NCI-H187 treated with DMSO at 0.1 percent for 48 hours (cell line): ENCODE data around the gene HLA-DPA1.
"Not testable (repeated sequence)": the region's sequence is repeated elsewhere in the genome, so short reads cannot be mapped to it uniquely, and the experiment has no call there.

ENCODE experiments used
- DNase-seq: peaks from one replicate; lab custom pipeline; 2025; lab: John Stamatoyannopoulos, UW

HLA-DPA1 gene

GRCh38 chr6:33073431-33073871, at the start of gene HLA-DPA1:
Gene HLA-DPA1, minus strand, starts transcription at chr6:33073649.
- no peak for DNase-seq

DNA sequence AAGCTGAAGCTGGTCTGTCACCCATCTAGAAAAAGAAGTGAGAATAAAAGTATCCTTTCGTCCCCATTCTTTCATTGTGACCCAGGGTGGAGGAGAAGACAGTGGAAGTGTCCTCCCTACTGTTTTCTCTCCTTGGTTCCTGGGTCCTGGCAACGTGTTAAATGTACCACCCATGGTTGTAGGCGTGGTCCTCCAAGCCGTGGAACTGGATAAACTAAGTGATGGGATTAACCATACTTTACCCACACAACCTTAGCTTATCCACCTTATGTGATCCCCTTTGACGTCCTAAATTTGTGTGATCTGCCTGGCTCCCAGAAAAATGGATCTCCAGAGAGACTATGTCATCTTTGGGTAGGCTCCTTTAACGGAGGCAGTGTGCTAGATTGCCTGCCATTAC, 49.7 kb upstream of the HLA-DPA1 start:
- no peak for DNase-seq

GRCh38 chr6:33120001-33120400, 46.6 kb upstream of the HLA-DPA1 start:
- DNase-seq, result no peak

- DNase-seq, result no peak
These were observed 45.2 kb upstream of the HLA-DPA1 start for GRCh38 chr6:33118525-33119123.

DNA sequence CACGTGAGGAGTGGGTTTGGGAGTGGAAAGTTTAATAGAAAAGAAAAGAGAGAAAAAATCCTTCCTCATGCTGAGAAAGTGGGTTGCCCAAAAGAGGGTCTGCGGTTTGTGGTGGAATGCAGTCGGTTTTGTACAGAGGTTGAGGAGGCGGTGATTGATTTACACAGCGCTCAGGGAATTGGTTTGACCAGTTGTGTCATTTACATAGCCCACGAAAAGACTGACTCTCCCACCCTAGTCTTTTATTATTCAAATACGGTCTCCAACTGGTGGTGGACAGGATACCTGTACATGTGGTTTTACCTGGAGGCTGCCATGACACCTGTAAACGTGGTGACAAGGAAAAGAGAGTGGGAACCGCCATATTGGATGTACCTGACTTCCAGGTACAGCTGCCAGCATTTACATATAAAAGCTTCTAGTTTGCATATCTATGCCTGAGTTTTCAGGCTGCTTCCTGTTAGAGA, 44.4 kb upstream of the HLA-DPA1 start:
- DNase-seq, result no peak

GRCh38 chr6:33116841-33117711, 43.6 kb upstream of the HLA-DPA1 start:
- DNase-seq, result no peak

GRCh38 chr6:33116417-33116816, 43.0 kb upstream of the HLA-DPA1 start:
- no peak for DNase-seq

DNA sequence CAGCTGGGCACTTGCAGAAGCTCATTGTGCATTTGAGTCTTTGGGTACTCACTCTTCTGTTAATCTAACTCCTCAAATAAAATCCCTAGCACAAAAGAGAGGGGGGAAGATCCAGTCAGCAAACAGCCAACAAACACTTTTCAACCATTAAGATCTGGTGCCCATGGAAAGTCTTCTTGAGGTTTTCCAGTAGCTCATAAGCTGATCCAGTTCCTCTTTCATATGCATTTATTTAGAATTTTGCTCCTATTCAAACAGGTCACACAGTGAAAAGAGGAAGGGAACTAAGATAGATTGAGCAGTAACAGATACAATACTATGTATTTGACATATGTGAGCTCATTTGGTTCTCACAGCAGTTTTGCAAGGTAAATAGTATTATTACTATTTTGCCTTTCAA, 41.0 kb upstream of the HLA-DPA1 start:
- DNase-seq, result no peak

DNA sequence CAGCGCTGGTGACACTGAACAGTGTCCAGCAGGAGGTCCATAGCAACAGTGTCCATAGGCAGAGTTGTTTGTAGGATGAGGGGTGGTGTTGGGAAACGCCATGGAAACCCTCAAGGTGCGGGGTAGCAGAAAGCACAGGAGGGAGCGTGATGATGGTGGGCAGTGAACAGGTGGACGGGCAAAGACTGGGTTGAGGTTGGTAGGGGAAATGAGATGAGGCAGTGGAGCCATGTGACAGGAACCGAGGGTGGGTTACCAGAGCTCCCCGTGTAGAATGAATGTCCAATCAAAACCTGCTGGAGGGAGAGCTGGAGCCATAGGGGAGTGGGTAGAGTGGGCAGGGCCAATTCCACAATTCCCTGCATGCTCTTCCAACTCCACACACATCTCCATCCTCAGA, 40.3 kb upstream of the HLA-DPA1 start:
- DNase-seq, result no peak

GRCh38 chr6:33112148-33112547, 38.7 kb upstream of the HLA-DPA1 start:
- no peak for DNase-seq

GRCh38 chr6:33108307-33108706, 34.9 kb upstream of the HLA-DPA1 start:
- no peak for DNase-seq

- no peak for DNase-seq
These were observed 34.2 kb upstream of the HLA-DPA1 start for GRCh38 chr6:33107641-33108040.

- no peak for DNase-seq
These were observed 32.7 kb upstream of the HLA-DPA1 start for GRCh38 chr6:33105916-33106871.

DNA sequence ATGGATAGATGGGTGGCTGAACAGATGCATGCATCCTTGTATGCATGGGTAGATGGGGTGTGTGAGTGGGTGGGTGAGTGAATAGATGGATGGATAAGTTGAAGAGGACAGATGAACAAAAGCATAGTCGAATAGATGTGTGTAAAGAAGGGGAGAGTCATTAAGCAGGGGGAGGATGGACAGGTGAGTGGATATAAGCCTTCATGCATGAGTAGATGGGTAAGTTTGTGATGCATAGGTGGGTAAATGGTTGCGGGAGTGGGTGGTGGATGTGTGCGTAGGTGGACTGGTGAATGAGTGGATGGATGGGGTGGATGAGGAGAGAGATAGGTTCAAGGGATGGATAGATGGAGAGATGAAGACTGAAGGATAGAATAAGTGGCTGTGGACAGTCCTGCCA, 31.9 kb upstream of the HLA-DPA1 start:
- no peak for DNase-seq

- no peak for DNase-seq
These were observed 31.4 kb upstream of the HLA-DPA1 start for GRCh38 chr6:33104887-33105286.

GRCh38 chr6:33103776-33104175, 30.3 kb upstream of the HLA-DPA1 start:
- no peak for DNase-seq

DNA sequence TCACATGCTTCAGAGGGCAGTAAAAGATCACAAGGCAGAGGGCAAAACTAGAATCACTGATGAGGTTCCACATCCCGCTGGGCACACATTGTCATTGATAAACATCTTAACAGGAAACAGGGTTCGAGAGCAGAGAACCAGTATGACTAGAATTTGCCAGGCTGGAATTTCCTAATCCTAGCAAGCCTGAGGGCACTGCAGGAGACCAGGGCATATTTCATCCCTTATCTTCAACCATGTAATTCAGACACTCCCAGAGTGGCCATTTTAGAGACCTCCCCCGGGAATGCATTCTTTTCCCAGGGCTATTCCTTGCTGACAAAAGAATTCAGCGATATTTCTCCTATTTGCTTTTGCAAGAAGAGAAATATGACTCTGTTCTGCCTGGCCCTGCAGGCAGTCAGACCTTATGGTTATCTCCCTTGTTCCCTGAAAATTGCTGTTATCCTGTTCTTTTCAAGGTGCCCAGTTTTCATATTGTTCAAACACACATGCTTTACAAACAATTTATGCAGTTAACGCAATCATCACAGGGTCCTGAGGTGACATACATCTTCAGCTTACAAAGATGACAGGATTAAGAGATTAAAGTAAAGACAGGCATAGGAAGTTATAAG, 27.8 kb upstream of the HLA-DPA1 start:
- not testable (repeated sequence) for DNase-seq

- DNase-seq, result no peak
These were observed 22.2 kb upstream of the HLA-DPA1 start for GRCh38 chr6:33095681-33096080.

- no peak for DNase-seq
These were observed 20.4 kb upstream of the HLA-DPA1 start for GRCh38 chr6:33093855-33094254.

DNA sequence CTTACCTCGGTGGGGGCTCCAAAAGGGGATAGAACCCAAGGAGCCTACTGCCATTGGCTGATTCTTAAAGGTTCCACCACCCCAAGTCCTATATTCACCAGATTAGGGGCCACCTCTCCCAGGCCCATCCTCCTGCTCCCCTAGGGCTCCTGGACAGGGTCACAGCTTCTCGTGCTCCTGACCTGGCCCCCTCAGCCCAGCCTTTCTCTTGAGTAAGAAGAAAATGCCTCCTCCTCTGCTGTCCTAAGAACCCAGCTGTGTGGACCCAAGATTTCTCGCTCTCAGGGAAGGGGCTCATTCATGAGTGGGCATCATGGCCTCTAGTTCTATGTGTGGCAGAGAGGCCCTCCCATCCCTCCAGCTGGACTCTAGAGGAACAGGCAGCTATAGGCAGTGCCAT, 18.9 kb upstream of the HLA-DPA1 start:
- DNase-seq, result no peak

DNA sequence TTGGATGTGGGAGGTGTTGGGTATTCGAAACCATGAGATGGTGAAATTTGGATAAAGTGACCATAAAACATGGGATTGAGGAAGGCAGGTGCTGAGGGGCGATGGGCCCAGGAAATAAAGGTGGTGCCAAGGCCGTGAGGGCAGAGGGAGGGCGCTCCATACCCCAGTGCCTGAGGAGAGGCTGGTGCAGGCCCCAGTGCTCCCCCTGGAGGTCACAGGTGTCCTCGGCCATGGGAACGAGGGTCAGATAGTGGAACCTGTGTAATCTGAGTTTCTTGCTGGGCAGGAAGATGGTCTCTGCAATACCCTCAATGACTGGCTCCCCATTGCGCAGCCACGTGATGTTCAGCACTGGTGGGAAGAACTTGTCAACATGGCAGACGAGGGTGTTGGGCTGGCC, 18.5 kb upstream of the HLA-DPA1 start:
- no peak for DNase-seq
